Tibial artery (tissue), 4 donors: Measurements from ENCODE around the gene APP.

Experiments used
- DNase-seq, 2 donors: peaks; one replicate each; pipeline ENCODE4 v3.0.0-alpha.2; 2019
- H3K27ac ChIP-seq, 2 donors: fragments of 200-600 bp; sonication (generic) in 1 of 2; 1 replicate in 1 of 2; 2 replicates in 1 of 2; pipeline ENCODE4 v1.5.1; 2018 to 2019; ENCODE audit warnings: mild to moderate bottlenecking in 1 of 2
- H3K27me3 ChIP-seq, 2 donors: fragments of 200-600 bp; sonication (generic) in 1 of 2; one replicate each; pipeline versions ENCODE4 v1.5.1 to v1.6.0; 2016 to 2019
- H3K36me3 ChIP-seq, 3 donors: fragments of 200-600 bp; sonication (generic) in 2 of 3; one replicate each; pipeline ENCODE4 v1.5.1; 2016 to 2019; ENCODE audit warnings: mild to moderate bottlenecking in 2 of 3
- H3K4me1 ChIP-seq, 4 donors: fragments of 200-600 bp; sonication (generic) in 2 of 4; 1 replicate in 3 of 4; 2 replicates in 1 of 4; pipeline ENCODE4 v1.5.1; 2016 to 2019
- H3K4me3 ChIP-seq, 2 donors: fragments of 200-600 bp; sonication (generic) in 1 of 2; 1 replicate in 1 of 2; 2 replicates in 1 of 2; pipeline ENCODE4 v1.5.1; 2018 to 2019; ENCODE audit warnings: mild to moderate bottlenecking in 2 of 2
- H3K9me3 ChIP-seq, 3 donors: fragments of 200-600 bp; sonication (generic) in 1 of 3; one replicate each; pipeline ENCODE4 v1.5.1; 2016 to 2019
- intact Hi-C: fragments of 100-400 bp; cut with DNase I; formaldehyde crosslinking; loops from one replicate; pipeline ENCODE4 v1.15.0; 2023; ENCODE audit warnings: low total_unique reads
- TF ChIP-seq, protein P1 (sequence below), 2 experiments: fragments of 200-600 bp in 1 of 2; fragments of 450-650 bp in 1 of 2; IDR thresholded peaks; one replicate each; pipeline ENCODE4 v1.5.1; 2017 to 2019; ENCODE audit warnings: antibody characterized with exemption in 2 of 2, mild to moderate bottlenecking in 1 of 2, moderate library complexity in 1 of 2

The APP gene

DNA sequence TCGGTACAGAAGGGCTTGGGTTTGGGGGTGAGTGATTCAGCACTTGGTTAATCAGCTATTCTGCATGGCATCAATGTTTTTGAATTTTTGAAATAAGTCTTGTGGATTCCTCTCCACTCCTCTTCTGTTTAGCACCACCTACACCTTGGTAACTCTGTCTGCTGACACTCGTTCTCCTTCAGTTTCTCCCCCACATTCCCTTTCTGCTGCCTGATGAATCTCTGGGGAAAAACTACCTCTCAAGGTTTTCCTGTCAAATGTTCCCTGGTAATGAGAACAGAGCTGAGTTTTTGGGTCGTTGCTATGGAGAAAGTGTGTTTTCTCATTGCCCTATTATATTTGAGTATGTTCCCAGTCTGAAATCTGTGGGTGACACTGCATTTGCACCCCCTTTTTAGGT lies 327.6 kb downstream of the APP start:
- DNase-seq = no peak
- H3K27ac ChIP-seq = no peak overlapping the region

DNA sequence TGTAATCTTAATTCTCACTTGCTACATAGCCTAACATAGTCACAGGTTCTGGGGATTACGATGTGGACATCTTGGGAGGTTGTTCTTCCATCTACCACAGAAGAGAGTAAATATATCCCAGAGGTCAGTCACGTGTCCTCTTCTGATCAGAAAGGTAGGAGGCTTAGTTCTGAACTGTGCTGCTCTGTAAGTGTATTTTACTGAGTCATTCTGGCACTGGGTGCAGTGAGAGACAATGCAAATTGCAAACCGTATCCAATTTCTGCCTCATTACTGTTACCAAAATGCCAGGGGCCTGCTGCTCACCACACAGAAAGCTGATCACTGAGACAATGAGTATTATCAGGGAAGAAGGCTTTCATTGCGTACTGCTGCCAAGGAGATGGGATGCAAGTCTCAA lies 331.8 kb downstream of the APP start:
- H3K9me3 ChIP-seq = peaks cover 0 to 5% (median 4%) of the 10 kb centered on the region in 3 donors
- no peaks in the 10 kb centered on the region for H3K4me1 ChIP-seq
- no peak for DNase-seq
- no peaks in the 10 kb centered on the region for H3K27me3 ChIP-seq
- TF ChIP-seq, protein P1, sequence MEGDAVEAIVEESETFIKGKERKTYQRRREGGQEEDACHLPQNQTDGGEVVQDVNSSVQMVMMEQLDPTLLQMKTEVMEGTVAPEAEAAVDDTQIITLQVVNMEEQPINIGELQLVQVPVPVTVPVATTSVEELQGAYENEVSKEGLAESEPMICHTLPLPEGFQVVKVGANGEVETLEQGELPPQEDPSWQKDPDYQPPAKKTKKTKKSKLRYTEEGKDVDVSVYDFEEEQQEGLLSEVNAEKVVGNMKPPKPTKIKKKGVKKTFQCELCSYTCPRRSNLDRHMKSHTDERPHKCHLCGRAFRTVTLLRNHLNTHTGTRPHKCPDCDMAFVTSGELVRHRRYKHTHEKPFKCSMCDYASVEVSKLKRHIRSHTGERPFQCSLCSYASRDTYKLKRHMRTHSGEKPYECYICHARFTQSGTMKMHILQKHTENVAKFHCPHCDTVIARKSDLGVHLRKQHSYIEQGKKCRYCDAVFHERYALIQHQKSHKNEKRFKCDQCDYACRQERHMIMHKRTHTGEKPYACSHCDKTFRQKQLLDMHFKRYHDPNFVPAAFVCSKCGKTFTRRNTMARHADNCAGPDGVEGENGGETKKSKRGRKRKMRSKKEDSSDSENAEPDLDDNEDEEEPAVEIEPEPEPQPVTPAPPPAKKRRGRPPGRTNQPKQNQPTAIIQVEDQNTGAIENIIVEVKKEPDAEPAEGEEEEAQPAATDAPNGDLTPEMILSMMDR (IDR thresholded peaks at IDR 0.05) = no peak
- H3K27ac ChIP-seq = no peak overlapping the region
- intact Hi-C loops = no loop called here
- no peaks in the 10 kb centered on the region for H3K36me3 ChIP-seq
- no peak overlapping the region for H3K4me3 ChIP-seq

More for the DNA sequence above, 327.6 kb downstream of the APP start:
- TF ChIP-seq, protein P1 (IDR thresholded peaks at IDR 0.05) = no peak
- H3K4me1 ChIP-seq = no peaks in the 10 kb centered on the region
- no peaks in the 10 kb centered on the region for H3K36me3 ChIP-seq
- H3K9me3 ChIP-seq = no peaks in the 10 kb centered on the region
- H3K27me3 ChIP-seq = no peaks in the 10 kb centered on the region
- H3K4me3 ChIP-seq = no peak overlapping the region
- intact Hi-C loops = no loop called here

DNA sequence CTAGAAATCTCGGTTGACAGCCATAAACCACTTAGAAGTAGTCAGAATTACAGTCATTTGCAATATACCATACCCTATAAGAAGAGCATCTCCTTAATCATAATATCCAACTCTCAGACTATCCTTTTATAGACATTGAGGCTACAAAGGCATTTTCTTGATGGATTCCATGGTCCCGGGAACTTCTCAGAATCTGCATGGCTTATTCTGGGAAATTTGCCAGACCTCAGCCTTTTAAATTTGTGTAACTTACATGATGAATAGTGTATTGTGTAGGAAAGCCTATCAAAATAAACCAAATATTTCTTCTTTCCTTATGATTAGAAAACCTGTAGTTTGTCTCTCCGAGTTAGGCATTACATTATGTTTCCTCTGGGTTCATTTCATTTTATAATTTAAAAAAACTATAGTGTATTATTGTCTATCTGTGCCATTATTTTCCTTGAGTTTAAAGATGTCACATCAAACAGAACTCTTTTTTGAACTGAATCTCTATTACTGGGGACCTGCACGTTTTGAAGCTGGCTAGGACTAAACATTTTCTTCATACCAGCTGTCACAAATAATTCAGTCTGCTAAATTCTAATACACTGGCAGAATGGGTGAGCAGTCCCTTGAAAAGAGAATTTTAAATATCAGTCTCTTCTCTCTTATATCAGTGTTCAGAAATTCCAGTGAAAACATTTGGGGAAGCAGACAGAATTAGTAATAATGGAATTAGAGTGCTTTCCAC lies 332.9 kb downstream of the APP start:
- TF ChIP-seq, protein P1 (IDR thresholded peaks at IDR 0.05) = no peak
- no peak overlapping the region for H3K27ac ChIP-seq
- DNase-seq = no peak

GRCh38 chr21:25836396-25836795 lies 334.2 kb downstream of the APP start:
- H3K4me1 ChIP-seq = no peaks in the 10 kb centered on the region
- peaks cover 0 to 19% (median 5%) of the 10 kb centered on the region in 3 donors for H3K9me3 ChIP-seq
- TF ChIP-seq, protein P1 (IDR thresholded peaks at IDR 0.05) = no peak
- H3K4me3 ChIP-seq = no peak overlapping the region
- H3K27ac ChIP-seq = no peak overlapping the region
- no peaks in the 10 kb centered on the region for H3K36me3 ChIP-seq
- no peaks in the 10 kb centered on the region for H3K27me3 ChIP-seq
- no peak for DNase-seq
- intact Hi-C loops = no loop called here

More for the DNA sequence above, 332.9 kb downstream of the APP start:
- intact Hi-C loops = no loop called here
- H3K4me3 ChIP-seq = no peak overlapping the region
- H3K4me1 ChIP-seq = no peaks in the 10 kb centered on the region
- peaks cover 0 to 12% (median 5%) of the 10 kb centered on the region in 3 donors for H3K9me3 ChIP-seq
- no peaks in the 10 kb centered on the region for H3K36me3 ChIP-seq
- H3K27me3 ChIP-seq = no peaks in the 10 kb centered on the region

- TF ChIP-seq, protein P1 (IDR thresholded peaks at IDR 0.05) = no peak
- DNase-seq = no peak
- intact Hi-C loops = no loop called here
These were observed 336.2 kb downstream of the APP start for GRCh38 chr21:25834381-25834780.

More at GRCh38 chr21:25834381-25834780, 336.2 kb downstream of the APP start:
- no peaks in the 10 kb centered on the region for H3K27me3 ChIP-seq
- H3K4me3 ChIP-seq = no peak overlapping the region
- H3K9me3 ChIP-seq = peaks cover 0 to 19% (median 5%) of the 10 kb centered on the region in 3 donors
- H3K4me1 ChIP-seq = no peaks in the 10 kb centered on the region
- no peak overlapping the region for H3K27ac ChIP-seq
- no peaks in the 10 kb centered on the region for H3K36me3 ChIP-seq
